ENCODE measurements around the gene KLHL3. TPM values are rescaled to one million over a fixed set of nuclear protein-coding genes. Genes with fewer than 3 reads are reported as not detected.

Gene KLHL3
- total RNA-seq, 1 experiment from 2014 or later = 3.5 TPM

DNA sequence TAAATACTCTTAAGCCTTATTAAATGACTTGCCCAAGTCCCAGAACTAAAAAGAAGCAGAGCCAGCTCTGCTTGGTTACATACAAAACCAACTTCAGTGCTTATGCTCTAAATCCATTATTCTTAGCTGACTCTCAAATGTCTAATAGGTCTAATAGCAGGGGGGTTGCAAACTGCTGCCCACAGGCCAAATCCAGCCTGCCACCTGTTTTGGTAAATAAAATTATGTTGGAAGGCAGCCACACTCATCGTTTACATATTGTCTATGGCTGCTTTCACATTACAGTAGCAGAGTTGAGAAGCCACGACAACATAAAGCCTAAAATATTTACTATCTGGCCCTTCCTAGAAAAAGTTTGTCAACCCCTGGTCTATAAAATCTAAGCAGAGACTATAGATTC is 69.0 kb downstream of the KLHL3 start:
- DNase-seq = no peak
- intact Hi-C loops (cut with micrococcal nuclease; ENCODE audit: unreplicated experiment) = no loop called here
- H3K36me3 ChIP-seq (ENCODE audit: control insufficient read depth, insufficient read depth, low read length) = no peaks in the 10 kb centered on the region
- TF ChIP-seq, protein P1, sequence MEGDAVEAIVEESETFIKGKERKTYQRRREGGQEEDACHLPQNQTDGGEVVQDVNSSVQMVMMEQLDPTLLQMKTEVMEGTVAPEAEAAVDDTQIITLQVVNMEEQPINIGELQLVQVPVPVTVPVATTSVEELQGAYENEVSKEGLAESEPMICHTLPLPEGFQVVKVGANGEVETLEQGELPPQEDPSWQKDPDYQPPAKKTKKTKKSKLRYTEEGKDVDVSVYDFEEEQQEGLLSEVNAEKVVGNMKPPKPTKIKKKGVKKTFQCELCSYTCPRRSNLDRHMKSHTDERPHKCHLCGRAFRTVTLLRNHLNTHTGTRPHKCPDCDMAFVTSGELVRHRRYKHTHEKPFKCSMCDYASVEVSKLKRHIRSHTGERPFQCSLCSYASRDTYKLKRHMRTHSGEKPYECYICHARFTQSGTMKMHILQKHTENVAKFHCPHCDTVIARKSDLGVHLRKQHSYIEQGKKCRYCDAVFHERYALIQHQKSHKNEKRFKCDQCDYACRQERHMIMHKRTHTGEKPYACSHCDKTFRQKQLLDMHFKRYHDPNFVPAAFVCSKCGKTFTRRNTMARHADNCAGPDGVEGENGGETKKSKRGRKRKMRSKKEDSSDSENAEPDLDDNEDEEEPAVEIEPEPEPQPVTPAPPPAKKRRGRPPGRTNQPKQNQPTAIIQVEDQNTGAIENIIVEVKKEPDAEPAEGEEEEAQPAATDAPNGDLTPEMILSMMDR (IDR thresholded peaks at IDR 0.05; ENCODE audit: insufficient read depth in 1 of 2, low read depth in 1 of 2, low read length in 1 of 2, severe bottlenecking in 1 of 2, unreplicated experiment in 1 of 2) = no peak
- H3K27me3 ChIP-seq (replicated peaks; ENCODE audit: control insufficient read depth, insufficient read depth, low read length) = no peaks in the 10 kb centered on the region; the same call in 1 of the 2 replicates
- no peaks in the 10 kb centered on the region for H3K9me3 ChIP-seq
- no peak overlapping the region for H3K4me3 ChIP-seq (ENCODE audit: low read depth, low read length)
- POLR2A ChIA-PET = no interaction called here
- H3K27ac Mint-ChIP-seq (ENCODE audit: unreplicated experiment) = no peak overlapping the region
- no peaks in the 10 kb centered on the region for H3K4me1 Mint-ChIP-seq (ENCODE audit: low read depth, unreplicated experiment)
- no peaks in the 10 kb centered on the region for H3K4me1 ChIP-seq
- BruUV-seq (replicated peaks) = no TSS peak
- peaks cover 2% of the 10 kb centered on the region for H3K27me3 Mint-ChIP-seq (ENCODE audit: insufficient read depth, unreplicated experiment)
- no peaks in the 10 kb centered on the region for H3K36me3 Mint-ChIP-seq (ENCODE audit: insufficient read depth, unreplicated experiment)
- no peak overlapping the region for H3K4me3 Mint-ChIP-seq (ENCODE audit: unreplicated experiment)
- CTCF ChIA-PET = interaction anchor here (1.0 kb wide), 1 partner anchor 75 kb away, joined by 3 read pairs; no protein-coding TSS in a partner anchor
- no peaks in the 10 kb centered on the region for H3K9me3 Mint-ChIP-seq (ENCODE audit: unreplicated experiment)

DNA sequence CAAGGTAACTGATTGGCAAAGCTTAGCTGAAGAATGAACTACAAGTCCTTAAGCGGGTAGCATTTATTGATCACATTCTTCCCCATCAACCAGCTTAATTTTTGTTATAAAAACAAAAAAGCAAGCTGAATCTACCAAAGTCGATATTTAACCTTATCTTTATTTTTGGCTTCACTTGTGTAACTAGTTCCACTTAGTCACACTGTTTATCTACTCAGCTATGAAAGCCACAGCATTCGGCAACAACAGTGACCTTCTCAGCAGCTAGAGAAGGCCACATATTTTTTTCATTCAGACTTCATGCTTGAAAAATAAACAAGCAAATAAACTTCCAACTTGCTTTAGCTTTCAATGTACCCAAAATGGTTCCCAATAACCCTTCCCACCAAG is 69.4 kb downstream of the KLHL3 start:
- H3K4me1 Mint-ChIP-seq (ENCODE audit: low read depth, unreplicated experiment) = no peaks in the 10 kb centered on the region
- POLR2A ChIA-PET = no interaction called here
- H3K36me3 Mint-ChIP-seq (ENCODE audit: insufficient read depth, unreplicated experiment) = no peaks in the 10 kb centered on the region
- Histone ChIP-seq H3K27me3 (replicated peaks; ENCODE audit: control insufficient read depth, insufficient read depth, low read length) (no peaks in the 10 kb centered on the region; the same call in 1 of the 2 replicates), H3K36me3 (ENCODE audit: control insufficient read depth, insufficient read depth, low read length) (no peaks in the 10 kb centered on the region), H3K9me3 (no peaks in the 10 kb centered on the region), H3K4me1 (no peaks in the 10 kb centered on the region), H3K4me3 (ENCODE audit: low read depth, low read length) (no peak overlapping the region)
- intact Hi-C loops (cut with micrococcal nuclease; ENCODE audit: unreplicated experiment) = no loop called here
- H3K27ac Mint-ChIP-seq (ENCODE audit: unreplicated experiment) = no peak overlapping the region
- H3K27me3 Mint-ChIP-seq (ENCODE audit: insufficient read depth, unreplicated experiment) = peaks cover 2% of the 10 kb centered on the region
- no peaks in the 10 kb centered on the region for H3K9me3 Mint-ChIP-seq (ENCODE audit: unreplicated experiment)
- no peak overlapping the region for H3K4me3 Mint-ChIP-seq (ENCODE audit: unreplicated experiment)
- TF ChIP-seq, protein P1 (IDR thresholded peaks at IDR 0.05; ENCODE audit: insufficient read depth in 1 of 2, low read depth in 1 of 2, low read length in 1 of 2, severe bottlenecking in 1 of 2, unreplicated experiment in 1 of 2) = no peak
- DNase-seq = no peak
- CTCF ChIA-PET = interaction anchor here (1.0 kb wide), 1 partner anchor 76 kb away, joined by 3 read pairs; no protein-coding TSS in a partner anchor
- no TSS peak for BruUV-seq (replicated peaks)

DNA sequence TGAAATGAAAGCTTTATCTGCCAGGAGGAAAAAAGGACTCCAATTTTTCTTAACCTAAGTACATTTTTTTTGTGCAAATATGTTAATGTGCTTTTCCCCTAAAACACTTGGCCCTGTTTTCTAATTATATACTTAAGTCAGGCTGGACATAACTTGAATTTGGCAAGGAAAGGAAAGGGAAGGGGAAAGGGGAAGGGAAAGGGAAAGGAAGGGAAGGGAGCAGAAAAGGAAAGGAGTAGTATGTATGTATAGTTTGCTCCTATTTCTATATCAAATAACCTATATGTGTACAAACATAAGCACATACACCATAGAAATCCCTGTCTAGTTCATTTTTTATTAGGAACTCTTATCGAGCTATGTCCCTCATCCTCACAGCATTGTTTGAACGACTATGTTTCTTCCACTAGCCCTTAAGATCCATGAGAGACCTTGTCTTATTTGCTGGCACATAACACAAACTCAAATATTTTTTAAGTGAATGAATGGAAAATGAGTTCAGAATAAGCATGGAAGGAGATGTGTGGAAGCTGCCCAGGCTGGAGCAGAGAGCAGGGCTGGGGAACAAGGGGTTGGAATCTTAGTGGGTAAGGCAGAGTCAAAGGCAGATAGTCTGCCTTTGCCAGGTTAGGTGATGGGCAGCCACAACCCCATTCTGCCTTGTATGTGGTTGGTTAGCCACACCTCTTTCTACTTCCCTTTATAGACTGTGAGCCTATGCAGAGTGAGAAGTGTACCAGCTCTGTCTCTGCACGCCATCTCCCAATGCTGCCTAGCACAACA is 70.0 kb downstream of the KLHL3 start:
- H3K4me3 Mint-ChIP-seq (ENCODE audit: unreplicated experiment) = no peak overlapping the region
- POLR2A ChIA-PET = no interaction called here
- no peaks in the 10 kb centered on the region for H3K9me3 ChIP-seq
- H3K27ac Mint-ChIP-seq (ENCODE audit: unreplicated experiment) = no peak overlapping the region
- H3K4me1 ChIP-seq = no peaks in the 10 kb centered on the region
- H3K27me3 Mint-ChIP-seq (ENCODE audit: insufficient read depth, unreplicated experiment) = peaks cover 2% of the 10 kb centered on the region
- CTCF ChIA-PET = interaction anchor here (1.0 kb wide), 1 partner anchor 76 kb away, joined by 3 read pairs; no protein-coding TSS in a partner anchor
- DNase-seq = no peak
- no TSS peak for BruUV-seq (replicated peaks)
- H3K9me3 Mint-ChIP-seq (ENCODE audit: unreplicated experiment) = no peaks in the 10 kb centered on the region
- TF ChIP-seq, protein P1 (IDR thresholded peaks at IDR 0.05; ENCODE audit: insufficient read depth in 1 of 2, low read depth in 1 of 2, low read length in 1 of 2, severe bottlenecking in 1 of 2, unreplicated experiment in 1 of 2) = no peak
- no peaks in the 10 kb centered on the region for H3K36me3 ChIP-seq (ENCODE audit: control insufficient read depth, insufficient read depth, low read length)
- no peaks in the 10 kb centered on the region for H3K4me1 Mint-ChIP-seq (ENCODE audit: low read depth, unreplicated experiment)
- H3K4me3 ChIP-seq (ENCODE audit: low read depth, low read length) = no peak overlapping the region
- no peaks in the 10 kb centered on the region for H3K36me3 Mint-ChIP-seq (ENCODE audit: insufficient read depth, unreplicated experiment)
- intact Hi-C loops (cut with micrococcal nuclease; ENCODE audit: unreplicated experiment) = no loop called here
- no peaks in the 10 kb centered on the region; the same call in 1 of the 2 replicates for H3K27me3 ChIP-seq (replicated peaks; ENCODE audit: control insufficient read depth, insufficient read depth, low read length)

All from Caco-2 (cell line).